ENCODE results near the gene FAM184A.

GRCh38 chr6:118945217-118945616 is 133.2 kb downstream of the FAM184A start:
- TF ChIP-seq, protein P1, sequence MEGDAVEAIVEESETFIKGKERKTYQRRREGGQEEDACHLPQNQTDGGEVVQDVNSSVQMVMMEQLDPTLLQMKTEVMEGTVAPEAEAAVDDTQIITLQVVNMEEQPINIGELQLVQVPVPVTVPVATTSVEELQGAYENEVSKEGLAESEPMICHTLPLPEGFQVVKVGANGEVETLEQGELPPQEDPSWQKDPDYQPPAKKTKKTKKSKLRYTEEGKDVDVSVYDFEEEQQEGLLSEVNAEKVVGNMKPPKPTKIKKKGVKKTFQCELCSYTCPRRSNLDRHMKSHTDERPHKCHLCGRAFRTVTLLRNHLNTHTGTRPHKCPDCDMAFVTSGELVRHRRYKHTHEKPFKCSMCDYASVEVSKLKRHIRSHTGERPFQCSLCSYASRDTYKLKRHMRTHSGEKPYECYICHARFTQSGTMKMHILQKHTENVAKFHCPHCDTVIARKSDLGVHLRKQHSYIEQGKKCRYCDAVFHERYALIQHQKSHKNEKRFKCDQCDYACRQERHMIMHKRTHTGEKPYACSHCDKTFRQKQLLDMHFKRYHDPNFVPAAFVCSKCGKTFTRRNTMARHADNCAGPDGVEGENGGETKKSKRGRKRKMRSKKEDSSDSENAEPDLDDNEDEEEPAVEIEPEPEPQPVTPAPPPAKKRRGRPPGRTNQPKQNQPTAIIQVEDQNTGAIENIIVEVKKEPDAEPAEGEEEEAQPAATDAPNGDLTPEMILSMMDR (optimal IDR thresholded peaks at IDR 0.05 in 1 of 3, IDR thresholded peaks at IDR 0.05 in 1 of 3, conservative IDR thresholded peaks at IDR 0.05 in 1 of 3; ENCODE audit: extremely low read depth in 1 of 3, insufficient read depth in 2 of 3, low read length in 3 of 3): no peak
- TF ChIP-seq EZH2 (IDR thresholded peaks at IDR 0.05; ENCODE audit: low read length): no peak

All from keratinocyte (primary cell).